Measurements from ENCODE around the gene HS6ST1.

DNA sequence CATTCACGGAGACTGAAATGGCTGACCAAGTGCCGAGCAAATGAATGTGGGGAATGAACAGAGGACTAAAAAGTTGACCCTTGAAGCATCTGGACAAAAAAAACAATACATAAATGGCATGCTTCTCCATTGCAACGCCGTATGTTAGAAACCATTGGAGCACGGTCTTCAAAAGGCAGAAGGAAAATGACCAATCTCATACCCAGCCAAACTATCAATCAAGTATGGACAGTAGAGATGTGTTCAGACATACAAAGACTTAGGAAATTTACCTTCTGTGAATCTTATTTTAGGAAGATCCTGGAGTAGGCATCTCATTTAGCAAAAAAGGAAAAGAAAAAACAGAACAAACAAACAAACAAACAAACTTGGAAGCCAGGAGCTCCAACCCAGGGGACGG, 44.5 kb downstream of the HS6ST1 start:
- TF ChIP-seq, protein P1, sequence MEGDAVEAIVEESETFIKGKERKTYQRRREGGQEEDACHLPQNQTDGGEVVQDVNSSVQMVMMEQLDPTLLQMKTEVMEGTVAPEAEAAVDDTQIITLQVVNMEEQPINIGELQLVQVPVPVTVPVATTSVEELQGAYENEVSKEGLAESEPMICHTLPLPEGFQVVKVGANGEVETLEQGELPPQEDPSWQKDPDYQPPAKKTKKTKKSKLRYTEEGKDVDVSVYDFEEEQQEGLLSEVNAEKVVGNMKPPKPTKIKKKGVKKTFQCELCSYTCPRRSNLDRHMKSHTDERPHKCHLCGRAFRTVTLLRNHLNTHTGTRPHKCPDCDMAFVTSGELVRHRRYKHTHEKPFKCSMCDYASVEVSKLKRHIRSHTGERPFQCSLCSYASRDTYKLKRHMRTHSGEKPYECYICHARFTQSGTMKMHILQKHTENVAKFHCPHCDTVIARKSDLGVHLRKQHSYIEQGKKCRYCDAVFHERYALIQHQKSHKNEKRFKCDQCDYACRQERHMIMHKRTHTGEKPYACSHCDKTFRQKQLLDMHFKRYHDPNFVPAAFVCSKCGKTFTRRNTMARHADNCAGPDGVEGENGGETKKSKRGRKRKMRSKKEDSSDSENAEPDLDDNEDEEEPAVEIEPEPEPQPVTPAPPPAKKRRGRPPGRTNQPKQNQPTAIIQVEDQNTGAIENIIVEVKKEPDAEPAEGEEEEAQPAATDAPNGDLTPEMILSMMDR (IDR thresholded peaks at IDR 0.05): no peak
- TF ChIP-seq POLR2A (IDR thresholded peaks at IDR 0.05): no peak

Measured in prostate gland (tissue), 2 donors.